NCI-H128 (cell line): Measurements from ENCODE around the gene FGF5.

ENCODE experiments used
- DNase-seq: peaks from one replicate; lab custom pipeline; 2025; ENCODE audit not compliant: unreplicated experiment; lab: John Stamatoyannopoulos, UW

FGF5 gene

GRCh38 chr4:80335226-80335553, 68.7 kb downstream of the FGF5 start:
- no peak for DNase-seq

- no peak for DNase-seq
Measured at GRCh38 chr4:80335554-80336358, 69.3 kb downstream of the FGF5 start, which contains the start of gene CFAP299. Gene CFAP299 (plus strand): TSS chr4:80335730.

GRCh38 chr4:80336582-80336981, 70.1 kb downstream of the FGF5 start:
- no peak for DNase-seq

- no peak for DNase-seq
Measured at GRCh38 chr4:80340036-80340435, 73.6 kb downstream of the FGF5 start.
